Measurements from ENCODE around the gene JPH2.

GRCh38 chr20:44126445-44126844, 60.5 kb downstream of the JPH2 start:
- TF ChIP-seq ZFP30 (CRISPR knock-in tag; IDR thresholded peaks at IDR 0.05) (no peak), ZNF70 (CRISPR knock-in tag; IDR thresholded peaks at IDR 0.05) (no peak)
